ENCODE results near the gene GPR108. TPM values are rescaled to one million over a fixed set of nuclear protein-coding genes. Genes with fewer than 3 reads are reported as not detected.
A peak's percentile ranks its signal among the peaks of the same experiment; 100 is the strongest.
"Not testable (repeated sequence)": the region's sequence is repeated elsewhere in the genome, so short reads cannot be mapped to it uniquely, and the experiment has no call there.

The GPR108 gene
- total RNA-seq, 1 donor from 2014 or later, result 58.2 TPM

DNA sequence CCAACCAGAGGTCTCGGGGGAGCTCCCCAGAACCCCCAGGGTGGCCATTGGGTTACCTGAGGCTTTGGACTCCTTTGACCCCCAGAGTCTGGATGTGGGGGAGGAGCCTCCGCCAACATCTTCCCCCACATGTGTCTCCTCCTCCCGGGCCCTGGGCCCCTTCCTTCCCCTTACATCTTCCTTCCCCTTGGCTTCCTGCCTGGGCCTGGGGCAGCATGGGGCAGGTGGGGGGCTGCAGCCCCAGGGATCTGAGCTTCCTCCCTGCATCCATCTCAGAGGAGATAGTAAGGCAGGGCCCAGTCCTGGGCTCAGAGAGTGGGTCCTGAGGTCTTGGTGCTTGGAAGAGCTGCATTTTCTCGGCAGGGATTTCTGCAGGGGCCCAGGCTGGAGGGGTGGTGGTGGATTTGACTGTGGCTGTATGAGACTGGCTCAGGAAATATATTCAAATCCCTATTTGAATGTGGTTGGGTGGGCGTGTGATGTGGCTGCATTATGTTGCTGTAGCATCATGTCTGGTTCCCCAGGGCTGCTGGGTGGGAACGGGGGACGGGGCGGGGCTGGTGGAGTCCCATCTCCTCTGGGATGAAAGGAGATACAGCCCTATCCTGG, 36.0 kb upstream of the GPR108 start:
- no peak overlapping the region for H3K4me3 ChIP-seq (ENCODE audit: low read depth, low read length)
- DNase-seq (ENCODE audit: low read depth), result no peak
- TF ChIP-seq, protein P1, sequence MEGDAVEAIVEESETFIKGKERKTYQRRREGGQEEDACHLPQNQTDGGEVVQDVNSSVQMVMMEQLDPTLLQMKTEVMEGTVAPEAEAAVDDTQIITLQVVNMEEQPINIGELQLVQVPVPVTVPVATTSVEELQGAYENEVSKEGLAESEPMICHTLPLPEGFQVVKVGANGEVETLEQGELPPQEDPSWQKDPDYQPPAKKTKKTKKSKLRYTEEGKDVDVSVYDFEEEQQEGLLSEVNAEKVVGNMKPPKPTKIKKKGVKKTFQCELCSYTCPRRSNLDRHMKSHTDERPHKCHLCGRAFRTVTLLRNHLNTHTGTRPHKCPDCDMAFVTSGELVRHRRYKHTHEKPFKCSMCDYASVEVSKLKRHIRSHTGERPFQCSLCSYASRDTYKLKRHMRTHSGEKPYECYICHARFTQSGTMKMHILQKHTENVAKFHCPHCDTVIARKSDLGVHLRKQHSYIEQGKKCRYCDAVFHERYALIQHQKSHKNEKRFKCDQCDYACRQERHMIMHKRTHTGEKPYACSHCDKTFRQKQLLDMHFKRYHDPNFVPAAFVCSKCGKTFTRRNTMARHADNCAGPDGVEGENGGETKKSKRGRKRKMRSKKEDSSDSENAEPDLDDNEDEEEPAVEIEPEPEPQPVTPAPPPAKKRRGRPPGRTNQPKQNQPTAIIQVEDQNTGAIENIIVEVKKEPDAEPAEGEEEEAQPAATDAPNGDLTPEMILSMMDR (conservative IDR thresholded peaks at IDR 0.05; ENCODE audit: low read depth, low read length), result no peak

GRCh38 chr19:6772866-6773322, 35.5 kb upstream of the GPR108 start:
- DNase-seq (ENCODE audit: low read depth), result no peak
- TF ChIP-seq, protein P1 (conservative IDR thresholded peaks at IDR 0.05; ENCODE audit: low read depth, low read length), result no peak
- no peak overlapping the region for H3K4me3 ChIP-seq (ENCODE audit: low read depth, low read length)

DNA sequence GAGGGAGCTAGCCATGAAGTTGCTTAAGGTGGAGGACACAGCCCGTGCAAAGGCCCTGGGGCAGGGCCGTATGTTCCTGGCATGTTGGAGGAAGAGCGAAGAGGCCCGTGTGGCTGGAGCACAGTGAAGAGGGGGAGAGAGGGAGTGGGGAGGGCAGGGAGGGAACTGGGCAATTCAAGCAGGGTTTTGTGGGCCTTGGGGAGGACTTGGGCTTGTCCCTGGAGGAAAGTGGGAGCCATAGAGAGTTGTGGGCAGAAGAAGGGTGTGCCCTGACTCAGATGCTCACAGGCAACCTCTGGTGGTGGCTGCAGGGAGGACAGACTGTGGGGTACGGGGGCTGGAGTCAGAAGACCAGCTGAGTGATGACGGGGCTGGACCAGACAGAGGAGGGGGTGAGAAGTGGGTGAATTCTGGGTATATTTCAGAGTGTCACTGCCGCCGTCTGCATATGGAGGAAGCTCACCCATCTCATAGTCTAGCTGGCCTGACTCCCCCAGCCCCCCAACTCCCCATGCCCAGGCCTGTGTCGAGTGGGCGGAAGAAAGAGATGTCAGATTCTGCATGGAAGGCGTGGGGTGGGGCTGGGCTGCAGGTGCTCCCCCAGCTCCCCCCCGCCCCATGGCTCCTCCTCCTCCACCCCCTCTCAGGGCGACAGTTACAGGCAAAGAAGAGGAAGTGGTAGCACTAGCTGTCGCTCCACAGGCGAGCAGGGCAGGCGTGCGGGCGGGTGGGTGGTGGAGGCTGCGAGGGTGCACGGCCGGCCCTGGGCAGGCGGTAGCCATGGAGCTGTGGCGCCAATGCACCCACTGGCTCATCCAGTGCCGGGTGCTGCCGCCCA, 34.9 kb upstream of the GPR108 start, which contains the start of gene VAV1:
Gene VAV1, plus strand, starts transcription at position 681 of the 838 bp plus-strand sequence. Its CDS starts 100 bp downstream, at position 781.
- no peak for DNase-seq (ENCODE audit: low read depth)
- H3K4me3 ChIP-seq (ENCODE audit: low read depth, low read length), result no peak within 1 kb of the TSS
- TF ChIP-seq, protein P1 (conservative IDR thresholded peaks at IDR 0.05; ENCODE audit: low read depth, low read length), result peak; percentile 12

DNA sequence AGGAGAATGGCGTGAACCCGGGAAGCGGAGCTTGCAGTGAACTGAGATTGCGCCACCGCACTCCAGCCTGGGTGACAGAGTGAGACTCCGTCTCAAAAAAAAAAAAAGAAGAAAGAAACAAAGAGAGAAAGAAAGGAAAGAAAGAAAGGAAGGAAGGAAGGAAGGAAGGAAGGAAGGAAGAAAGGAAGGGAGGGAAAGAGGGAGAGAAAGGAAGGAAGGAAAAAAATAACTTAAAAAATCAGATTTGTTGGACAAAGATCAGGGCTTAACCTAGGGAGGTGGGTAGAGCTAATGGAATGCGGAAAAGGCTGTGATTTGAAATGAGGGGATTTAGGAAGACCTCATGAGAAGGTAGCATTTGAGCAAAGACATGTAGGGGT, 34.3 kb upstream of the GPR108 start:
- not testable (repeated sequence) for H3K4me3 ChIP-seq (ENCODE audit: low read depth, low read length); DNase-seq (ENCODE audit: low read depth)

- TF ChIP-seq, protein P1 (conservative IDR thresholded peaks at IDR 0.05; ENCODE audit: low read depth, low read length), result peak; percentile 45
- no peak for DNase-seq (ENCODE audit: low read depth)
- H3K4me3 ChIP-seq (ENCODE audit: low read depth, low read length), result no peak overlapping the region
Observed at GRCh38 chr19:6769006-6769619, 31.7 kb upstream of the GPR108 start.

GRCh38 chr19:6768236-6768785, 30.9 kb upstream of the GPR108 start:
- H3K4me3 ChIP-seq (ENCODE audit: low read depth, low read length), result no peak overlapping the region
- TF ChIP-seq, protein P1 (conservative IDR thresholded peaks at IDR 0.05; ENCODE audit: low read depth, low read length), result no peak
- no peak for DNase-seq (ENCODE audit: low read depth)
